Anterior cingulate cortex (tissue), 58 donors: ENCODE results near the gene MRPL51.

Experiments used
- DNase-seq, 58 donors: peaks; one replicate each; lab custom pipeline; 2025; lab: John Stamatoyannopoulos, UW

MRPL51 gene

GRCh38 chr12:6492838-6493496 is at the start of gene MRPL51:
TSS of gene MRPL51 (minus strand) at chr12:6493262. CDS start at chr12:6493136, 126 bp downstream.
- DNase-seq, result peak; percentile 26 to 98 (median 91)

DNA sequence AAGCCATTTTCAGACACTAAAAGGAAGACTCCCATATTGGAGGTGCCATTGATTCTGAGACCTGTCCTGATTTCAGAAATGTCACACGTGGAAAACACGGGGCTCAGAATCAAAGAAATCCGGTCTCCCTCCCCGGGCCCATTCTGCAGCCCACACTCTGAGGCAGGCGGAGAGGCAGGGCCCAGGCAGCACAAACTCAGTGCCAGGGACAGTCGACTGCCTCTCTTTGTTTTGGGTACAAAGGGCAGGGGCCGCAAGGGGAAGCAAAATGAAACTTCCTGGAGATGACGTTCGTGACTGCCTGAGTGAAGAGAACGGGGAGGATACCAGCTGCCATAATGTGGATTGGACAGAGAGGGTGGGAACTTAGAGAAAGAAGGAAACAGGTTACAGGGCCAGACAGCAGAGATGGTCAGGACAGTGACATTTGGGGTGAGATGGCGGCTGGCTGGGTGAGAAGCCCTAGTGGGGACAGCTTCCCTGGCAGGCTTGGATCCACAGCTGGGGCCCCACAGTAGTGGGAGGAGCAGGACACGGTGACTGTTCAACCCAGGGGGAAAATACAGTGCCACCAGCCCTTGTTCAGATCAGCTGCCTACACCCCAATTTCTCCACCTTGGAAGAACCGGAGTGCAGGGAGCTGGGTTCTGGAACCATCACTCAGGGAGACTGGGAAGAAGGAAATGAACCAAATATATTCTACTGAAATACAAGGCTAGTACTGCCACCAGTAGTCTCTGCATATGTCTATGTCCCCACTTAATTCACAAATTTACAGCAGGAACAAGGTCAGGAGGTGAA is 49.3 kb upstream of the MRPL51 start:
- DNase-seq, result no peak

DNA sequence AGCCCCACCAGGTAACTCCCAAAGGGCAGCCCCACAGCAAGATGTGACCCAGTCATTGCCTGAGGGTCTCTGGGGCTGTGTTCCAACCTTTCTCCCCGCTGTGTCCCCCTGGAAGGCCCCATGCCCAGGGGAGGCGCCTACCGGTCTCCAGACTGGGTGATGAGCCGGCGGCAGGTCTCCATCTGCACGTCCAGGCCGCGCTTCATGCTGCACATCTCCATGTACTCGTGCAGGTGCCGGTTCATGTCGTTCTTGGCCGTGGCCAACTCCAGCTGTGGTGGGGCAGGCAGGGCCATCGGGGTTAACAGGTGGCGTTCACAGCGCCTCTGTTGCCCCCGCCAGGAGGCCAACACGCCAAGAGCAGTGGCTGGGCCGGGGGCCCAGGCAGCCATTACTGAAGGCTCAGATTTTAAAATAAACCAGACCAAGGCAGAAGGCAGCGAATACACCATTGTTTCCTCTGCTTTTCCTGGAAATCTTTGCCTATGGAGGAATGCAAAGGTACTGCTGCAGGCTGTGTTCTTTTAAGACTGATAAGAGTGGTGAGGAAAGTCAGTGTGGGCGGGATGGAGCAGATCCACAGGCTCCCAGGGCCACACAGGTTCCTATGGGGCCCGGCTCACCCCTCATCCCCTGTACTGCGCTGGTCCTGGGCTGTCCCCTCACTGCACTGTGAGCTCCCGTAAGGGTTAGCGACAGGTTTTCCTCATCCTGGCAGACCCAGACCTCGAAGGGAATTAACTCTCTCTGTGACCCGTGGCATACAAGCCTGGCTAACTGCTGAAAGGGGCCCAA is 48.5 kb upstream of the MRPL51 start:
- no peak for DNase-seq

DNA sequence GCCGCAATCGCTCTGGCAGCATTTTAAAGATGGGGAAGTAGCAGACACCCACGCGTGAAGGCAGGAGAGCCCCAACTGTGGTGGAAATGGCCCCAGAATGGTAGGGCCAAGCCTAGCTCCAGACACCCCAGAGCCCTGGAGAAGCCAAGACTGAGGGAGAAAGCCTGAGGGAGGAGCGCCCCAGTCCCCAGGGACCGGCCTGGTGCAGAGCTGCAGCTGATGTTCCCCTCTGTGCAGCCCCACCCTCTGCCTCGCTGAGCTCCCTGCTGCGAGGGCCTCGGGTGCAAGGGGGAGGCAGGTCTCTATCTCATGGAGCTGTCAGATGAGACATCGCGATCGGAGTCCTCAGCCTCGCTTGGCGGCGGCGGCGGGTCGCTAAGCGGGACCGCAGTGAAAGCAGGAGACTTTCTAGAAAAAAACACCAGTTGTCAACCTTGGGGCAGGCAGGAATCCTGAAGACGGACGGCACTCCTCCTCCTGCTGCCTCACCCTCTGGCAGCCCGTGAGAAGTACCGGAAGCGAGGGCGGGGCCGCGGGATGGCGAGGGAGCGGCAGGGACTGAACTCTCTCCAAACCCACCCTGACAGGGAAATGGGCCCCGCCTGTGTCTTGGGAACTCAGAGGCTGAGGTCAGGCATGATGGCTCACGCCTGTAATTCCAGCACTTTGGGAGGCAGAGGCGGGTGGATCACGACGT is 47.3 kb upstream of the MRPL51 start:
- no peak for DNase-seq

DNA sequence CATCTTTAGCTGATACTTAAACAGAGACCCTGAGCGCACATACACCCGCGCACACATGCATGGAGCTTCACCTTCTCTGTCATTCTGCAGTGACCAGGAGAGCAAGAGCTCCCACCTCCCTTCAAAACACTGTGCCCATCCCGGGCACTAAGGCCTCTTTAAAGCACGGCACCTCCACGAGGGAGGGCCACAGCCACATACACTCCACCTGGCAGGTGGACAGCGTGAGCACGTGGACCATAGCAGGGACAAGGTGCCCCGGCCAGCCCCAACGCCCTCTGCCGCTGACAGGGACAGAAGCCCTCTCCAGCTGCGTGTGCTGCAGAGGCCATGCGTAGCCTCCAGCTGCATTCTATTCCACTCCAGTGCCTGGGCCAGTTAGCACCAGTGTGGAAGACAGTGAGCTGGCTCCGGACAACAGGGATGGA is 46.7 kb upstream of the MRPL51 start:
- no peak for DNase-seq

- DNase-seq, result no peak
Measured at GRCh38 chr12:6539314-6539682, 46.2 kb upstream of the MRPL51 start.

DNA sequence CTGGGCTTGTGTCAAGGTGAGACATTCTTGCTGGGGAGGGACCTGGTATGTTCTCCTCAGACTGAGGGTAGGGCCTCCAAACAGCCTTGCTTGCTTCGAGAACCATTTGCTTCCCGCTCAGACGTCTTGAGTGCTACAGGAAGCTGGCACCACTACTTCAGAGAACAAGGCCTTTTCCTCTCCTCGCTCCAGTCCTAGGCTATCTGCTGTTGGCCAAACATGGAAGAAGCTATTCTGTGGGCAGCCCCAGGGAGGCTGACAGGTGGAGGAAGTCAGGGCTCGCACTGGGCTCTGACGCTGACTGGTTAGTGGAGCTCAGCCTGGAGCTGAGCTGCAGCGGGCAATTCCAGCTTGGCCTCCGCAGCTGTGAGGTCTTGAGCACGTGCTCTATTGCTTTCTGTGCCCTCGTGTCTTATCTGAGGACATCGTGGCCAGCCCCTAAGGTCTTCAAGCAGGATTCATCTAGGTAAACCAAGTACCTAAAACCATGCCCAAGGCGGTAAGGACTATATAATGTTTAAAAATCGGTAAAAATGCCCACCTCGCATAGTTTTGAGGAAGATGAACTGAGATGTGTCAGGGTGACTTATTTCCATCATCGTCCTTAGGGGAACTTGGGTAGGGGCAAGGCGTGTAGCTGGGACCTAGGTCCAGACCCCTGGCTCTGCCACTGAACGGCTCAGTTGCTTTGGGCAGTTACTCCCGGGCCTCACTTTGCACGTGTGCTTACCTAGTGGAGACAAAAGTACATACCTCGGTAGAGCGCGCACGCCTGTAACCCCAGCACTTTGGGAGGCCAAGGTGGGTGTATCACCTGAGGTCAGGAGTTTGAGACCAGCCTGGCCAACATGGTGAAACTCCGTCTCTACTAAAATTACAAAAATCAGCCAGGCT is 45.6 kb upstream of the MRPL51 start:
- peak in 8 of 58 donors; percentile 17 to 72 (median 48) for DNase-seq

DNA sequence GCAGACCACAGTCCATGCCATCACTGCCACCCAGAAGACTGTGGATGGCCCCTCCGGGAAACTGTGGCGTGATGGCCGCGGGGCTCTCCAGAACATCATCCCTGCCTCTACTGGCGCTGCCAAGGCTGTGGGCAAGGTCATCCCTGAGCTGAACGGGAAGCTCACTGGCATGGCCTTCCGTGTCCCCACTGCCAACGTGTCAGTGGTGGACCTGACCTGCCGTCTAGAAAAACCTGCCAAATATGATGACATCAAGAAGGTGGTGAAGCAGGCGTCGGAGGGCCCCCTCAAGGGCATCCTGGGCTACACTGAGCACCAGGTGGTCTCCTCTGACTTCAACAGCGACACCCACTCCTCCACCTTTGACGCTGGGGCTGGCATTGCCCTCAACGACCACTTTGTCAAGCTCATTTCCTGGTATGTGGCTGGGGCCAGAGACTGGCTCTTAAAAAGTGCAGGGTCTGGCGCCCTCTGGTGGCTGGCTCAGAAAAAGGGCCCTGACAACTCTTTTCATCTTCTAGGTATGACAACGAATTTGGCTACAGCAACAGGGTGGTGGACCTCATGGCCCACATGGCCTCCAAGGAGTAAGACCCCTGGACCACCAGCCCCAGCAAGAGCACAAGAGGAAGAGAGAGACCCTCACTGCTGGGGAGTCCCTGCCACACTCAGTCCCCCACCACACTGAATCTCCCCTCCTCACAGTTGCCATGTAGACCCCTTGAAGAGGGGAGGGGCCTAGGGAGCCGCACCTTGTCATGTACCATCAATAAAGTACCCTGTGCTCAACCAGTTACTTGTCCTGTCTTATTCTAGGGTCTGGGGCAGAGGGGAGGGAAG is 44.7 kb upstream of the MRPL51 start:
- DNase-seq, result peak in 53 of 58 donors; percentile 16 to 87 (median 62)

DNA sequence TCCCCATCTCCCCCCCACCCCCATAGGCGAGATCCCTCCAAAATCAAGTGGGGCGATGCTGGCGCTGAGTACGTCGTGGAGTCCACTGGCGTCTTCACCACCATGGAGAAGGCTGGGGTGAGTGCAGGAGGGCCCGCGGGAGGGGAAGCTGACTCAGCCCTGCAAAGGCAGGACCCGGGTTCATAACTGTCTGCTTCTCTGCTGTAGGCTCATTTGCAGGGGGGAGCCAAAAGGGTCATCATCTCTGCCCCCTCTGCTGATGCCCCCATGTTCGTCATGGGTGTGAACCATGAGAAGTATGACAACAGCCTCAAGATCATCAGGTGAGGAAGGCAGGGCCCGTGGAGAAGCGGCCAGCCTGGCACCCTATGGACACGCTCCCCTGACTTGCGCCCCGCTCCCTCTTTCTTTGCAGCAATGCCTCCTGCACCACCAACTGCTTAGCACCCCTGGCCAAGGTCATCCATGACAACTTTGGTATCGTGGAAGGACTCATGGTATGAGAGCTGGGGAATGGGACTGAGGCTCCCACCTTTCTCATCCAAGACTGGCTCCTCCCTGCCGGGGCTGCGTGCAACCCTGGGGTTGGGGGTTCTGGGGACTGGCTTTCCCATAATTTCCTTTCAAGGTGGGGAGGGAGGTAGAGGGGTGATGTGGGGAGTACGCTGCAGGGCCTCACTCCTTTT is 44.0 kb upstream of the MRPL51 start:
- DNase-seq, result no peak

GRCh38 chr12:6535960-6536847 is 43.1 kb upstream of the MRPL51 start:
- DNase-seq, result peak in 1 of 58 donors; percentile 30

GRCh38 chr12:6535697-6535946 is 42.6 kb upstream of the MRPL51 start:
- no peak for DNase-seq

GRCh38 chr12:6534945-6535696 is 42.1 kb upstream of the MRPL51 start:
- DNase-seq, result peak in 40 of 58 donors; percentile 13 to 71 (median 54)

DNA sequence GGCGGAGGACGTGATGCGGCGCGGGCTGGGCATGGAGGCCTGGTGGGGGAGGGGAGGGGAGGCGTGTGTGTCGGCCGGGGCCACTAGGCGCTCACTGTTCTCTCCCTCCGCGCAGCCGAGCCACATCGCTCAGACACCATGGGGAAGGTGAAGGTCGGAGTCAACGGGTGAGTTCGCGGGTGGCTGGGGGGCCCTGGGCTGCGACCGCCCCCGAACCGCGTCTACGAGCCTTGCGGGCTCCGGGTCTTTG is 41.6 kb upstream of the MRPL51 start:
- no peak for DNase-seq

DNA sequence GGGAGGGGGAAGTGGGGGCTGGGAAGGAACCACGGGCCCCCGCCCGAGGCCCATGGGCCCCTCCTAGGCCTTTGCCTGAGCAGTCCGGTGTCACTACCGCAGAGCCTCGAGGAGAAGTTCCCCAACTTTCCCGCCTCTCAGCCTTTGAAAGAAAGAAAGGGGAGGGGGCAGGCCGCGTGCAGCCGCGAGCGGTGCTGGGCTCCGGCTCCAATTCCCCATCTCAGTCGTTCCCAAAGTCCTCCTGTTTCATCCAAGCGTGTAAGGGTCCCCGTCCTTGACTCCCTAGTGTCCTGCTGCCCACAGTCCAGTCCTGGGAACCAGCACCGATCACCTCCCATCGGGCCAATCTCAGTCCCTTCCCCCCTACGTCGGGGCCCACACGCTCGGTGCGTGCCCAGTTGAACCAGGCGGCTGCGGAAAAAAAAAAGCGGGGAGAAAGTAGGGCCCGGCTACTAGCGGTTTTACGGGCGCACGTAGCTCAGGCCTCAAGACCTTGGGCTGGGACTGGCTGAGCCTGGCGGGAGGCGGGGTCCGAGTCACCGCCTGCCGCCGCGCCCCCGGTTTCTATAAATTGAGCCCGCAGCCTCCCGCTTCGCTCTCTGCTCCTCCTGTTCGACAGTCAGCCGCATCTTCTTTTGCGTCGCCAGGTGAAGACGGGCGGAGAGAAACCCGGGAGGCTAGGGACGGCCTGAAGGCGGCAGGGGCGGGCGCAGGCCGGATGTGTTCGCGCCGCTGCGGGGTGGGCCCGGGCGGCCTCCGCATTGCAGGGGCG is 41.0 kb upstream of the MRPL51 start, which contains the start of gene GAPDH:
TSS of gene GAPDH (plus strand) at position 595 of the 772 bp plus-strand sequence. CDS start 316 bp downstream, outside the sequence.
- DNase-seq, result peak; percentile 78 to 98 (median 95)

GRCh38 chr12:6533653-6533922 is 40.5 kb upstream of the MRPL51 start:
- DNase-seq, result peak in 3 of 58 donors; percentile 81 to 94 (median 85)
